OCI-LY3 (cell line): ENCODE results near the gene SLC35F4.

Experiments used
- CTCF ChIP-seq: fragments of 200-600, 300-600 bp; sonication (generic); IDR thresholded peaks from 2 replicates; pipeline ENCODE4 v1.5.1; 2014; ENCODE audit warnings: antibody characterized with exemption, low read length, low read depth
- EZH2phosphoT487 ChIP-seq: fragments of 200-600 bp; shearing (Covaris generic); IDR thresholded peaks from 2 replicates; pipeline ENCODE4 v1.6.1; 2018; ENCODE audit warnings: antibody characterized with exemption, mixed run types, low read depth

- no peak for TF ChIP-seq EZH2phosphoT487
- no peak for TF ChIP-seq CTCF
These were observed 42.8 kb downstream of the SLC35F4 start for GRCh38 chr14:57823015-57823660.
